Stomach (tissue), 4 donors: ENCODE results near the gene SLCO6A1.

Source experiments
- CTCF ChIP-seq, 7 experiments: fragments of 450-650 bp in 4 of 7; fragments of 200-600 bp in 3 of 7; sonication (generic) in 3 of 7; IDR thresholded peaks; one replicate each; pipeline ENCODE4 v1.5.1; 2016 to 2019; ENCODE audit warnings: antibody characterized with exemption in 7 of 7, control low read depth in 2 of 7, mild to moderate bottlenecking in 1 of 7
- EP300 ChIP-seq: sonication (generic); formaldehyde crosslinking; IDR thresholded peaks from one replicate; pipeline ENCODE4 v1.6.1; 2017; ENCODE audit warnings: antibody characterized with exemption
- POLR2A ChIP-seq, 4 donors: fragments of 450-650 bp; IDR thresholded peaks; one replicate each; pipeline ENCODE4 v1.6.1; 2016; ENCODE audit warnings: antibody characterized with exemption in 4 of 4, control low read depth in 2 of 4, mild to moderate bottlenecking in 1 of 4, moderate library complexity in 1 of 4
- POLR2AphosphoS5 ChIP-seq, 3 donors: sonication (generic); formaldehyde crosslinking; IDR thresholded peaks; one replicate each; pipeline ENCODE4 v1.6.1; 2016; ENCODE audit warnings: antibody characterized with exemption in 3 of 3

GRCh38 chr5:102498271-102499034, at the start of gene SLCO6A1:
- TF ChIP-seq POLR2A (IDR thresholded peaks at IDR 0.05) (no peak), CTCF (IDR thresholded peaks at IDR 0.05) (no peak), EP300 (no peak), POLR2AphosphoS5 (IDR thresholded peaks at IDR 0.05) (no peak)
